Subcutaneous abdominal adipose tissue (tissue), 5 donors: ENCODE results near the gene SLC6A11.

ENCODE experiments used
- H3K27ac ChIP-seq: one replicate; pipeline ENCODE4 v1.7.0; 2013; ENCODE audit warnings: low read depth, mild to moderate bottlenecking, inconsistent platforms, low read length, moderate library complexity
- H3K27me3 ChIP-seq, 5 donors: one replicate each; pipeline ENCODE4 v1.7.0; 2013; ENCODE audit warnings: low read length in 5 of 5, inconsistent platforms in 1 of 5; ENCODE audit not compliant: control insufficient read depth in 5 of 5, insufficient read depth in 4 of 5
- H3K36me3 ChIP-seq, 5 donors: one replicate each; pipeline ENCODE4 v1.7.0; 2013; ENCODE audit warnings: low read length in 5 of 5; ENCODE audit not compliant: control insufficient read depth in 5 of 5, insufficient read depth in 5 of 5
- H3K4me1 ChIP-seq, 5 donors: one replicate each; pipeline ENCODE4 v1.7.0; 2013; ENCODE audit warnings: low read length in 5 of 5, mild to moderate bottlenecking in 3 of 5, moderate library complexity in 1 of 5; ENCODE audit not compliant: control insufficient read depth in 5 of 5, insufficient read depth in 5 of 5
- H3K4me3 ChIP-seq, 5 donors: one replicate each; pipeline ENCODE4 v1.7.0; 2013; ENCODE audit warnings: low read length in 5 of 5, low read depth in 1 of 5
- H3K9ac ChIP-seq, 5 donors: one replicate each; pipeline ENCODE4 v1.7.0; 2013; ENCODE audit warnings: low read length in 5 of 5, mild to moderate bottlenecking in 4 of 5, moderate library complexity in 3 of 5
- H3K9me3 ChIP-seq, 5 donors: one replicate each; pipeline ENCODE4 v1.7.0; 2013; ENCODE audit warnings: low read length in 5 of 5; ENCODE audit not compliant: control insufficient read depth in 5 of 5
- donor health status: healthy.
- donor health status: healthy.
- donor health status: healthy.
- donor health status: healthy.
- donor health status: healthy.

The SLC6A11 gene

DNA sequence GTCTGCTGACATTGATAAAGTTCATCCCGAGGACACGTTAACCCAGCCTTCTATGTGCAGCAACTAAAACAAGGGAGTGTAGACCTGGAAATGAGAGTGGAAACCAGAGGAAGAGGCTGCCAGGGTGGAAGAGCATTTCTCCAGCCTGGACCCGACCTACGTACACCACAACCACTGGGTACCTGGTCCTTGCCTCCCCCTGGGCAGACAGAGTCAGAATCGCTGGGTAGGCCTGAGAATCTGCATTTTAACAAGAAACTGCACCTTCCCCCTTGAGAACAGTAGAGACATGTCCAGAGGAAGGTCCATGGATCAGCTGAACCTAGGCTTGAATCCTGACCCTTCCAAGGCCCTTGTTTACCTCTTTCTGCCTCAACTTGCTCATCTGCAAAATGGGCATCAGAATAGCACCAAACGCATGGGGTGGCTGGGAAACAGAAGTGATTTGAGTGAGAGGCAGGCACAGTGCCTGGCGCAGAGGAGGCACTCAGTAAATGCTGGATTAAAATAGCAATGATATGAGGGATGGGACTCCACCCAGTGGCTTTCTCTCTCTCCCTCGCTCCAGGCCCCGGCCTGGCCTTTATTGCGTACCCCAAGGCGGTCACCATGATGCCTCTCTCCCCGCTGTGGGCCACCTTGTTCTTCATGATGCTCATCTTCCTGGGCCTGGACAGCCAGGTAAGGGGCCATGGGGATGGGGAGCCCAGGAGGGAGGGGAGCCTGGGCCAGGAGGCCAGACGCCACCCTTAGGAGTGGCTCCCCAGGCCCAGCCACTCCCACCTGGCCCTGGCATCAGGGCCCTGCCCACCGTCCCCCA is 109.6 kb downstream of the SLC6A11 start:
- no peak overlapping the region for H3K9ac ChIP-seq
- H3K27me3 ChIP-seq: peaks cover 0 to 4% (median under 1%) of the 10 kb centered on the region in 5 donors
- no peaks in the 10 kb centered on the region for H3K36me3 ChIP-seq
- H3K4me1 ChIP-seq: peaks cover 0 to 16% (median 11%) of the 10 kb centered on the region in 5 donors
- H3K27ac ChIP-seq: no peak overlapping the region
- no peak overlapping the region for H3K4me3 ChIP-seq
- peaks cover 1 to 18% (median 11%) of the 10 kb centered on the region in 5 donors for H3K9me3 ChIP-seq

DNA sequence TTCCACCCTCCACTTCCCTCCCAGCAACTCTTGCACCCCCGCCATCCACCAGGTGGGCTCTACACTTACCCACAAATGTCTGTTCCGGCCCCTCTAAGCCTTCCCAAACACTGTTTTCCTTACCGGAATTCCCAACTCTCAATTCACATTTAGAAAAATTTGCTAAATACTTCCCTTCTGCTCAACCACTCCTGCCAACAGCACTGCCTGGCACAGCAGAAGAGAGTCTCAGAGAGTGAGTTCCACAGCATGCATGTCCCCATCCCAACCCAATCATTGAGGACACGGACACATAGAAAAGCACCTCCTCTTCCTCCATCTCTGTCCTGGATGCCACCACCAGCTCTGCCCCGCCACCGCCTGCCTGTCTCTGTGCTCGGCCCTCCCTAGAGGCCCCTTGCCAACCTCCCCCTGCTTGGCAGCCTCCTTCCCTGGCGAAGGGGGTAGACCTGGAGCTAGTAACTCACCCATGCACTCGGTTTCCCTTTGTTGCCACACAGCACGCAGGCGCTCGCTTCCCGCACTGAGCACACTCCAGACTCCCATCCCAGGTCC is 110.3 kb downstream of the SLC6A11 start:
- H3K36me3 ChIP-seq: no peaks in the 10 kb centered on the region
- peaks cover 0 to 4% (median 0%) of the 10 kb centered on the region in 5 donors for H3K27me3 ChIP-seq
- peaks cover 0 to 11% (median 7%) of the 10 kb centered on the region in 5 donors for H3K9me3 ChIP-seq
- H3K4me1 ChIP-seq: peaks cover 0 to 16% (median 11%) of the 10 kb centered on the region in 5 donors
- H3K4me3 ChIP-seq: no peak overlapping the region
- H3K27ac ChIP-seq: no peak overlapping the region
- no peak overlapping the region for H3K9ac ChIP-seq

DNA sequence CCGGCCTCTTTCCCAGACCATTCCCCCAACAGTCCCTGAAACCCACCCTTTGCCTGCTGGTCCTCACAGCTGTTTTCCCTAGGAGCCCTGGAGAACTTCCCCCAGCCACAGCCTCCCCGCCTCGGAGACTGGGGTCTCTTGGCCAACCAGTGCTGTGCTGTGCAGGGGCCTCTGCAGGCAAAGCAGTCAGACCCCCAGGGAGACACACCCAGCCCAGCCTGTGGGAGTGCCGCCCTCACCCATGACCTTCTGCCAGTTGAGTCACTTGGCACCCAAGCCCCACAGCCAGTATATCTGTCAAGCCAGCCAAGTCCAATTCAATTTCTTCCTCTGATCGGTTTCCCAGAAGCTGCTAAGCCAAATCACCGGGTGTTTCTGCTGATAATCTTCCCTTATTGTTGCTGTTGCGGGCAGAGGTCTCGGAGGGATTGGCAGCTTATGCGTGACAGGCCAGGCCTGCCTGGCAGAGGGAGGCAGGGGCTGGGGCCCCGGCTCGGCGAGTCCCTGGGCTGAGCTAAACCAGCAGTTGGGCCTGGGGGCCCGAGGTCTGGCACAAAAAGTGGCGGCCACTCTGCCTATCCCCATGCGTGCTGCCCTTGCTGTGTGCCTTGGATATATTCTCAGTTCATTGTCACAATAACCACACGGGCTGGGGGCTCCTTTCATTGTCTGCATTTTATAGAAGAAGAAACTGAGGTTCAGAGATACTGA is 110.9 kb downstream of the SLC6A11 start:
- Histone ChIP-seq H3K9me3 (peaks cover 0 to 10% (median 7%) of the 10 kb centered on the region in 5 donors), H3K27ac (no peak overlapping the region)

DNA sequence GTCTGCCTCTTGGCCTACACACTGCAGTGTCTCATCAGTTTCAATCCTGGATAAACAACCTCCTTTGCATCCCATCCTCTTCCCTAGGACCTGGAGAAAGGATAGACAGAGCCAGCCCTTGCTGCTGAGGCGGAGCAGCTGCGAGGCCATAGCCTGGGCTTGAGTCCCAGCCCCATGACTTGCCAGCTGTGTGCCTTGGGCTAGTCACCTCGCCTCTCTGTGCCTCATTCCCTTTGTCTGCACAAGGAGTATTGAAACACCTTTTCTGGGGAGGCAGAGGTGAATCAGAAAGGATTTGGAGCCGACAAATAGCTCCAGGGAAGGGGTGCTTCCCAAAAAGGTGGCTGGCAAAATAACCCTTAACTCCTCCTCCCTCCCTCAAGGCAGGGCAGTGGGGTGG is 111.5 kb downstream of the SLC6A11 start:
- Histone ChIP-seq H3K27me3 (peaks cover 0 to 6% (median 0%) of the 10 kb centered on the region in 5 donors), H3K4me3 (no peak overlapping the region), H3K36me3 (no peaks in the 10 kb centered on the region), H3K9me3 (peaks cover 0 to 10% (median 7%) of the 10 kb centered on the region in 5 donors), H3K4me1 (peaks cover 0 to 16% (median 11%) of the 10 kb centered on the region in 5 donors), H3K9ac (no peak overlapping the region), H3K27ac (no peak overlapping the region)

More for the DNA sequence above, 110.9 kb downstream of the SLC6A11 start:
- Histone ChIP-seq H3K9ac (no peak overlapping the region), H3K4me1 (peaks cover 0 to 16% (median 11%) of the 10 kb centered on the region in 5 donors), H3K4me3 (no peak overlapping the region), H3K36me3 (no peaks in the 10 kb centered on the region), H3K27me3 (peaks cover 0 to 4% (median 0%) of the 10 kb centered on the region in 5 donors)

DNA sequence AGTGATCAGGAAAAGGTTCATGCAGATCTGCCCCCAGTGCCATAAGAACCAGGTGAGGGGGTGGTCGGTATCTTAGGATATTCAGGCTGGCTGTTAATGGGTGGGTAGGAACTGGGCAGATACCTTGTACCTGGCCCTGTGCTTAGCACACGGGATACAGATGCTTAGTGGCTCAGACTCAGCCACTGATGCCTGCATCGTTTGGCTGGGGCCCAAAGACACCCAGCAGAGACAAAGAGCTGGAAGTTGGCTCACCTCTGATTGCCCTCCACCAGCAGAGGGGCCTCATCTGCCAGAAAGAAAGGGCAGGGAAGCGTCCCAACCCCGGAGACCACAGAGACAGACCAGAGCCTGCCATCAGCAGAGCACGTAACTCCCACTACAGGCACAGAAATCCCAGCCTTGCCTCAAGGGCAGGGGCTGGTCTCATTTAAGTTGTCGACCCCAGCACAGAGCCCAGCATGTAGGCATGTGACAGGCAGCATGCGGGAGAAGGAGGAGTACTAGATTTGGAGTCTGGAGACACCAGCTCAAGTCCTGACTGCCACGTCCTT is 112.5 kb downstream of the SLC6A11 start:
- no peak overlapping the region for H3K4me3 ChIP-seq
- peaks cover 0 to 15% (median 2%) of the 10 kb centered on the region in 5 donors for H3K27me3 ChIP-seq
- no peak overlapping the region for H3K27ac ChIP-seq
- peaks cover 0 to 9% (median 7%) of the 10 kb centered on the region in 5 donors for H3K9me3 ChIP-seq
- H3K9ac ChIP-seq: no peak overlapping the region
- H3K36me3 ChIP-seq: no peaks in the 10 kb centered on the region
- peaks cover 0 to 16% (median 11%) of the 10 kb centered on the region in 5 donors for H3K4me1 ChIP-seq

DNA sequence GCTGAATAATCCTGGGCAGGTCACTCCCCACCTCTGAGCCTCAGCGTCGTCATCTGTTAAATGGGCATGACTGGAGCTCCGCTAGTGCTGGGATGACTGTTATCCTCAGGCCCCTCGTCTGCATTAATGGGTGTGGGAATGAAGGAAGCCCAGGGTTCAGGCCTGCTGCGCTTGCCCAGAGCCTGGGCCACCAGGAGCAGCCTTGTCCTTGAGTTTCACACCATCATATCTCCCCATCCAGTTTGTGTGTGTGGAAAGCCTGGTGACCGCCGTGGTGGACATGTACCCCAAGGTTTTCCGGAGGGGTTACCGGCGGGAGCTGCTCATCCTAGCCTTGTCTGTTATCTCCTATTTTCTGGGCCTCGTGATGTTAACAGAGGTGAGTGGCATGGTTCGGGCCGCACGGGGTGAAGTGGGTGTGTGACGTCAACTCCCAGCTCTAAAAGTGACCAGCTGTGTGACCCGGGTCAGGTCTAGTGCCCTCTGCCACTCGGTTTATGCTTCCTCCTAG is 113.0 kb downstream of the SLC6A11 start:
- Histone ChIP-seq H3K4me3 (no peak overlapping the region), H3K4me1 (peaks cover 0 to 16% (median 11%) of the 10 kb centered on the region in 5 donors), H3K9me3 (peaks cover 0 to 8% (median 5%) of the 10 kb centered on the region in 5 donors), H3K9ac (no peak overlapping the region), H3K36me3 (no peaks in the 10 kb centered on the region), H3K27me3 (peaks cover 0 to 16% (median 2%) of the 10 kb centered on the region in 5 donors), H3K27ac (no peak overlapping the region)

DNA sequence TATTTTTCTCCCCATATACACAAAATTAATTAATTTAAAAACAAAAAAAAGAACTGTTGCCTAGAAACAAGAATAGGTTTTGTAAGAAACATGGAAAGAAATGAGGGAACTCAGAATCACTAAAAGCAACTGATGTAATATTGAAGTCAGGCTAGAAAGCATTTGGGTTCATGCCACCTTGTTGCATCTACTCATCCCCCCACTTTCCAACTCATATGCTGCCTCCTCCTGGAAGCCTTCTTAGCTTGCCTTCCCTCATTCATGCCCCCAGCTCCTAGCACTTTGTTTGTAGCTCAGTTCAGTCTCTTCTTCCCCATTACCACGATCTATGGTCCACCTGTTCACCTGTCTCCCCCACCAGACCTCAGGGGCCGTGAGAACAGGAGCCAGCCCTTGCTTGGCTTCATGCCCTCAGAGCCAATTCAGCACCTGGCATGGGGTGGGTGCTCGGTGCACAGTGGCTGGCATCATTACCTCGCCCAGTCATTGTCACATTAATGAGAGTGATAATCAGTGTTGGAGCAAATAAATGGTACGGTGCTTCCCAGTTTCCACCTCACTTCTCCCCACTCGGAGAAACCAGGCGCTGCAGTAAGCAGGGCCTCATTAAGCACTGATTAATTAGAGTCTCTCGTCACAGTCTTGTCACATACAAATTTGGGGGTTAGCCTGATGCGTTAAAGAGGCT is 114.1 kb downstream of the SLC6A11 start:
- Histone ChIP-seq H3K4me1 (peaks cover 0 to 16% (median 11%) of the 10 kb centered on the region in 5 donors), H3K36me3 (no peaks in the 10 kb centered on the region), H3K9ac (no peak overlapping the region), H3K27me3 (peaks cover 0 to 16% (median 2%) of the 10 kb centered on the region in 5 donors), H3K27ac (no peak overlapping the region), H3K4me3 (no peak overlapping the region), H3K9me3 (peaks cover 0 to under 1% (median 0%) of the 10 kb centered on the region in 5 donors)

DNA sequence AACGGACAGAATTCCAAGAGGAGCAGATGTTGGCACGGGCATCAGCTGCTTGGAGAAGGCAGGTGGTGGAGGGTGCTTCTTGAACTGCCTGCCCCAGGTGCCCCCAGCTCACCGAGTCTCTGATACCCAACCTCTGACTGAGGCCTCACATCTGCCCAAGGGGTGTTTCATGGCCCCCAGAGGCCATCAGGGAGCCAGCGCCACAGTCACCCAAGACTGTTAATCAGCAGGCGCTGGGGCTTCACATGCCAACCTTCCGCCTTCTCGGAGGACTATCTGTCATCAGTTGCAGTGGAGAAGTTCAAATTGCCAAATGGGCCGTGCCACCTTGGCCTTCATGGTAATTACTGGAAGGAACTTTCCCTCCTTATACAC is 114.6 kb downstream of the SLC6A11 start:
- Histone ChIP-seq H3K4me3 (no peak overlapping the region), H3K9me3 (no peaks in the 10 kb centered on the region), H3K27me3 (peaks cover 0 to 16% (median 2%) of the 10 kb centered on the region in 5 donors), H3K9ac (no peak overlapping the region), H3K27ac (no peak overlapping the region), H3K4me1 (peaks cover 0 to 16% (median 11%) of the 10 kb centered on the region in 5 donors), H3K36me3 (no peaks in the 10 kb centered on the region)

DNA sequence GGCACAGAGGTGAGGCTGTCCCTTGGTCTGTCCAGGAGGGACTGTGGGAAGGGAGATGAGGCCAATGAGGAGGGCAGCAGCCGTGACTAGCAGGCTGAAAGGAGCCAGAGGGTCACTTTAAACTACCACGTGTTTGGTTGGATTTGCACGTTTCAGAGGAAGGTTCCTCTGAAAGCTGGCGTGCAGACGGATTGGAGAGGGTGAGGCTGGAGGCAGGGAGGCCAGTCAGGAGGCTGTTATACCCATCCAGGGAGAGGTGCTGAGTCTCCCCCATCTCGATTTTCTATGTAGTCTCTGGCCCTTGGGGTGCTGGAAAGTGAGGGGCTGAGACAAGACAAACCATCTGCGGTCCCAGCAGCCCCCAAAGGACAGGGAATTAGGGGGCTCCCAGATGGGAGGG is 116.6 kb downstream of the SLC6A11 start:
- Histone ChIP-seq H3K9me3 (no peaks in the 10 kb centered on the region), H3K27ac (no peak overlapping the region), H3K4me1 (peaks cover 0 to 8% (median 0%) of the 10 kb centered on the region in 5 donors), H3K9ac (no peak overlapping the region), H3K27me3 (peaks cover 0 to 16% (median 5%) of the 10 kb centered on the region in 5 donors), H3K4me3 (no peak overlapping the region), H3K36me3 (no peaks in the 10 kb centered on the region)
